SU-DHL-6 (cell line): ENCODE measurements around the gene HOXB6.

ENCODE experiments used
- CTCF ChIP-seq: fragments of 200-600 bp; sonication (generic); IDR thresholded peaks from one replicate; pipeline ENCODE4 v1.5.1; 2017; ENCODE audit warnings: antibody characterized with exemption, mild to moderate bottlenecking, low read length, moderate library complexity; ENCODE audit not compliant: insufficient read depth, poor library complexity, severe bottlenecking
- EZH2phosphoT487 ChIP-seq: fragments of 200-600 bp; sonication (generic), shearing (Covaris generic); conservative IDR thresholded peaks from 2 replicates; pipeline ENCODE4 v1.6.1; 2018; ENCODE audit warnings: mild to moderate bottlenecking, antibody characterized with exemption, low read length, moderate library complexity, mixed read lengths

GRCh38 chr17:48597778-48598631 lies 6.8 kb downstream of the HOXB6 start:
- TF ChIP-seq CTCF (no peak), EZH2phosphoT487 (no peak)
